Neural cell (in vitro differentiated cells): ENCODE results near the gene MAN2C1.

ENCODE experiments used
- EP300 ChIP-seq: fragments of 450-650 bp; conservative IDR thresholded peaks from 2 replicates; pipeline ENCODE4 v1.6.1; 2014; ENCODE audit warnings: antibody characterized with exemption, mild to moderate bottlenecking, moderate library complexity; ENCODE audit not compliant: poor library complexity, severe bottlenecking
- EZH2 ChIP-seq: fragments of 200-600, 300-800 bp; shearing (Covaris generic), sonication (generic); IDR thresholded peaks from 2 replicates; pipeline ENCODE4 v1.6.1; 2014; ENCODE audit warnings: antibody characterized with exemption, low read length, borderline replicate concordance, mild to moderate bottlenecking; ENCODE audit not compliant: insufficient read depth, poor library complexity, severe bottlenecking
- POLR2AphosphoS5 ChIP-seq: IDR thresholded peaks from 2 replicates; pipeline ENCODE4 v1.6.1; 2012
- RAD21 ChIP-seq: fragments of 450-650 bp; conservative IDR thresholded peaks from 2 replicates; pipeline ENCODE4 v1.6.1; 2014; ENCODE audit warnings: antibody characterized with exemption, mild to moderate bottlenecking, moderate library complexity
- SMC3 ChIP-seq: fragments of 450-650 bp; conservative IDR thresholded peaks from 2 replicates; pipeline ENCODE4 v1.6.1; 2014; ENCODE audit warnings: antibody characterized with exemption, mild to moderate bottlenecking, moderate library complexity; ENCODE audit not compliant: poor library complexity
- TAF1 ChIP-seq: IDR thresholded peaks from 2 replicates; pipeline ENCODE4 v1.6.1; 2012; ENCODE audit warnings: low read depth
- TF ChIP-seq, protein P1 (sequence below): fragments of 450-650 bp; IDR thresholded peaks from 2 replicates; pipeline ENCODE4 v1.5.1; 2014; ENCODE audit warnings: antibody characterized with exemption, mild to moderate bottlenecking, moderate library complexity; ENCODE audit not compliant: poor library complexity, severe bottlenecking
- TF ChIP-seq, protein P2 (sequence below): IDR thresholded peaks from 2 replicates; pipeline ENCODE4 v1.6.1; 2012; ENCODE audit warnings: borderline replicate concordance

DNA sequence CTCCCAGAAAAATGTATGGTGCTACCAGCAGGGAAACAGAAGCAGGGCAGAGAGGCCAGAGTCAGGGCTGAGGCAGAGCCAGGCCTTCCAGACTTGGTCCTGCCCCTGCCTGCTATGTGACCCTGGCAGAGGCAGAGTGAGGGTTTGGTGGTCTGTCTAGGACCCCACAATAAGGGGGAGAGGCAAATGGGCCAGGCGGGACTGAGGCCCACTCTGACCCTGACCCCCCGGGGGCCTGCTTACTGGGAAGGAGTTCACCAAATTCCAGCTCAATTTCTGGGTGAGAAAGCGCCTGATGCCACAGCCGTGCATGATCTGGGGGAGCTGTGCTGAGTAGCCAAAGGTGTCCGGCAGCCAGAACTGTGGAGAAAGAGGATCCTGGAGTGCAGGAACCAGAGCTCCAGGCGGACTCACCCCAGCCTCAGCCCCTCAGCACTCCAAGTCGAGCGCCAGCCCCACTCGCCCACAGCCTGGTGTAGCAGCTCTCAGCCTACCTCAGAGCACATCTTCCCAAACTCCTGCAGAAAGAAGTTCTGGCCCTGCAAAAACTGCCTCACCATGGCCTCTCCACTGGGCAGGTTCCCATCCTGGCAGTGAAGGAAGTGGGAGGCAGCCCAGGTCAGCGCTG lies 6.9 kb downstream of the MAN2C1 start:
- TF ChIP-seq, protein P1, sequence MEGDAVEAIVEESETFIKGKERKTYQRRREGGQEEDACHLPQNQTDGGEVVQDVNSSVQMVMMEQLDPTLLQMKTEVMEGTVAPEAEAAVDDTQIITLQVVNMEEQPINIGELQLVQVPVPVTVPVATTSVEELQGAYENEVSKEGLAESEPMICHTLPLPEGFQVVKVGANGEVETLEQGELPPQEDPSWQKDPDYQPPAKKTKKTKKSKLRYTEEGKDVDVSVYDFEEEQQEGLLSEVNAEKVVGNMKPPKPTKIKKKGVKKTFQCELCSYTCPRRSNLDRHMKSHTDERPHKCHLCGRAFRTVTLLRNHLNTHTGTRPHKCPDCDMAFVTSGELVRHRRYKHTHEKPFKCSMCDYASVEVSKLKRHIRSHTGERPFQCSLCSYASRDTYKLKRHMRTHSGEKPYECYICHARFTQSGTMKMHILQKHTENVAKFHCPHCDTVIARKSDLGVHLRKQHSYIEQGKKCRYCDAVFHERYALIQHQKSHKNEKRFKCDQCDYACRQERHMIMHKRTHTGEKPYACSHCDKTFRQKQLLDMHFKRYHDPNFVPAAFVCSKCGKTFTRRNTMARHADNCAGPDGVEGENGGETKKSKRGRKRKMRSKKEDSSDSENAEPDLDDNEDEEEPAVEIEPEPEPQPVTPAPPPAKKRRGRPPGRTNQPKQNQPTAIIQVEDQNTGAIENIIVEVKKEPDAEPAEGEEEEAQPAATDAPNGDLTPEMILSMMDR: no peak
- TF ChIP-seq POLR2AphosphoS5: no peak
- no peak for TF ChIP-seq EZH2
- TF ChIP-seq, protein P2, sequence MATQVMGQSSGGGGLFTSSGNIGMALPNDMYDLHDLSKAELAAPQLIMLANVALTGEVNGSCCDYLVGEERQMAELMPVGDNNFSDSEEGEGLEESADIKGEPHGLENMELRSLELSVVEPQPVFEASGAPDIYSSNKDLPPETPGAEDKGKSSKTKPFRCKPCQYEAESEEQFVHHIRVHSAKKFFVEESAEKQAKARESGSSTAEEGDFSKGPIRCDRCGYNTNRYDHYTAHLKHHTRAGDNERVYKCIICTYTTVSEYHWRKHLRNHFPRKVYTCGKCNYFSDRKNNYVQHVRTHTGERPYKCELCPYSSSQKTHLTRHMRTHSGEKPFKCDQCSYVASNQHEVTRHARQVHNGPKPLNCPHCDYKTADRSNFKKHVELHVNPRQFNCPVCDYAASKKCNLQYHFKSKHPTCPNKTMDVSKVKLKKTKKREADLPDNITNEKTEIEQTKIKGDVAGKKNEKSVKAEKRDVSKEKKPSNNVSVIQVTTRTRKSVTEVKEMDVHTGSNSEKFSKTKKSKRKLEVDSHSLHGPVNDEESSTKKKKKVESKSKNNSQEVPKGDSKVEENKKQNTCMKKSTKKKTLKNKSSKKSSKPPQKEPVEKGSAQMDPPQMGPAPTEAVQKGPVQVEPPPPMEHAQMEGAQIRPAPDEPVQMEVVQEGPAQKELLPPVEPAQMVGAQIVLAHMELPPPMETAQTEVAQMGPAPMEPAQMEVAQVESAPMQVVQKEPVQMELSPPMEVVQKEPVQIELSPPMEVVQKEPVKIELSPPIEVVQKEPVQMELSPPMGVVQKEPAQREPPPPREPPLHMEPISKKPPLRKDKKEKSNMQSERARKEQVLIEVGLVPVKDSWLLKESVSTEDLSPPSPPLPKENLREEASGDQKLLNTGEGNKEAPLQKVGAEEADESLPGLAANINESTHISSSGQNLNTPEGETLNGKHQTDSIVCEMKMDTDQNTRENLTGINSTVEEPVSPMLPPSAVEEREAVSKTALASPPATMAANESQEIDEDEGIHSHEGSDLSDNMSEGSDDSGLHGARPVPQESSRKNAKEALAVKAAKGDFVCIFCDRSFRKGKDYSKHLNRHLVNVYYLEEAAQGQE: no peak
- TF ChIP-seq TAF1: no peak
- TF ChIP-seq SMC3: no peak
- TF ChIP-seq RAD21: no peak
- TF ChIP-seq EP300: no peak
